Naive thymus-derived CD4-positive, alpha-beta T cell (primary cell): ENCODE measurements around the gene ZNF341. TPM values are rescaled to one million over a fixed set of nuclear protein-coding genes. Genes with fewer than 3 reads are reported as not detected.

Source experiments
- ATAC-seq: fragments of 150-1000 bp; cut with Tn5 transposase; 2 replicates; pipeline ENCODE4 v1.10.0; 2021; ENCODE audit warnings: mild to moderate bottlenecking, moderate library complexity
- CTCF ChIA-PET: fragments of 350-600 bp; sonication (Branson Sonifier 250); formaldehyde crosslinking; loops from one replicate; lab custom pipeline; 2021; ENCODE audit warnings: antibody characterized with exemption; lab: Charles Lee
- POLR2A ChIA-PET: fragments of 350-600 bp; sonication (Branson Sonifier 250); formaldehyde crosslinking; loops from one replicate; lab custom pipeline; 2021; ENCODE audit warnings: antibody characterized with exemption, inconsistent platforms; lab: Charles Lee
- DNase-seq, 9 donors: peaks; one replicate each; pipeline versions ENCODE4 v3.0.0 to v3.0.0-alpha.2; 2020 to 2022; ENCODE audit warnings: mixed read lengths in 1 of 9
- H3K27ac ChIP-seq: one replicate; pipeline ENCODE4 v1.7.0; 2013; ENCODE audit warnings: mild to moderate bottlenecking, low read depth, low read length, moderate library complexity
- H3K27me3 ChIP-seq, 2 donors: one replicate each; pipeline ENCODE4 v1.7.0; 2013; ENCODE audit warnings: low read length in 2 of 2, mild to moderate bottlenecking in 2 of 2, moderate library complexity in 2 of 2; ENCODE audit not compliant: control insufficient read depth in 2 of 2, insufficient read depth in 2 of 2
- H3K36me3 ChIP-seq, 3 experiments: 1 replicate in 2 of 3; 2 replicates in 1 of 3; pipeline ENCODE4 v1.7.0; 2013; ENCODE audit warnings: low read length in 3 of 3, mild to moderate bottlenecking in 3 of 3, moderate library complexity in 1 of 3; ENCODE audit not compliant: insufficient read depth in 3 of 3, control insufficient read depth in 2 of 3
- H3K4me1 ChIP-seq, 2 donors: one replicate each; pipeline ENCODE4 v1.7.0; 2013; ENCODE audit warnings: low read length in 2 of 2, mild to moderate bottlenecking in 2 of 2, moderate library complexity in 1 of 2; ENCODE audit not compliant: control insufficient read depth in 2 of 2, insufficient read depth in 2 of 2
- H3K4me3 ChIP-seq: 2 replicates; pipeline ENCODE4 v1.7.0; 2013; ENCODE audit warnings: mild to moderate bottlenecking, low read length
- H3K9me3 ChIP-seq, 3 experiments: 1 replicate in 2 of 3; 2 replicates in 1 of 3; pipeline ENCODE4 v1.7.0; 2013; ENCODE audit warnings: low read length in 3 of 3; ENCODE audit not compliant: control insufficient read depth in 2 of 3
- H3K27ac Mint-ChIP-seq, 9 donors: one replicate each; pipeline ENCODE4 v1.8.0; 2020 to 2022; ENCODE audit warnings: mixed read lengths in 9 of 9, mild to moderate bottlenecking in 8 of 9, moderate library complexity in 5 of 9, inconsistent platforms in 2 of 9
- H3K27me3 Mint-ChIP-seq, 5 donors: one replicate each; pipeline ENCODE4 v1.8.0; 2021 to 2022; ENCODE audit warnings: mixed read lengths in 5 of 5, mild to moderate bottlenecking in 1 of 5
- H3K36me3 Mint-ChIP-seq, 5 donors: one replicate each; pipeline ENCODE4 v1.8.0; 2020 to 2022; ENCODE audit warnings: mixed read lengths in 5 of 5, mild to moderate bottlenecking in 3 of 5, inconsistent platforms in 1 of 5
- H3K4me1 Mint-ChIP-seq, 7 donors: one replicate each; pipeline ENCODE4 v1.8.0; 2020 to 2022; ENCODE audit warnings: mixed read lengths in 7 of 7, mild to moderate bottlenecking in 3 of 7, inconsistent platforms in 1 of 7
- H3K4me3 Mint-ChIP-seq, 10 donors: one replicate each; pipeline ENCODE4 v1.8.0; 2020 to 2022; ENCODE audit warnings: mild to moderate bottlenecking in 10 of 10, mixed read lengths in 10 of 10, moderate library complexity in 6 of 10, inconsistent platforms in 2 of 10
- H3K9me3 Mint-ChIP-seq, 11 donors: one replicate each; pipeline ENCODE4 v1.8.0; 2020 to 2022; ENCODE audit warnings: mixed read lengths in 11 of 11, mild to moderate bottlenecking in 4 of 11, inconsistent platforms in 1 of 11, moderate library complexity in 1 of 11
- intact Hi-C, 2 donors: fragments of 100-400 bp; cut with micrococcal nuclease; formaldehyde crosslinking; loops; one replicate each; pipeline ENCODE4 v1.15.1; 2023
- polyA plus RNA-seq, 2 donors: library from polyadenylated mRNA; unstranded; fragments of 300-500 nt; fragmentation: Illumina TruSeq; gene quantifications; one replicate each; pipeline ENCODE4 v1.2.3, GENCODE V29; 2021
- total RNA-seq, 6 experiments: library from RNA in 5 of 6; stranded (reverse) in 5 of 6; gene quantifications; 1 replicate in 5 of 6; 2 replicates in 1 of 6; pipeline ENCODE4 v1.2.3 and lab custom pipeline; 2021 to 2026

The ZNF341 gene
- total and polyA plus RNA-seq, 7 experiments from 2014 or later: 1.5 to 6.1 (median 4.5) TPM

GRCh38 chr20:33707668-33708067 is 24.1 kb upstream of the ZNF341 start:
- ATAC-seq (no peak), DNase-seq (no peak)
- intact Hi-C loops: no loop called here
- H3K9me3 Mint-ChIP-seq: no peaks in the 10 kb centered on the region
- no peak overlapping the region for H3K4me3 ChIP-seq
- ChIA-PET CTCF (no interaction called here), POLR2A (no interaction called here)
- no peak overlapping the region for H3K4me3 Mint-ChIP-seq
- no peak overlapping the region for H3K27ac ChIP-seq
- H3K36me3 Mint-ChIP-seq: peaks cover 11 to 46% (median 18%) of the 10 kb centered on the region in 5 donors
- H3K9me3 ChIP-seq: no peaks in the 10 kb centered on the region
- peaks cover 6 to 25% (median 9%) of the 10 kb centered on the region in 7 donors for H3K4me1 Mint-ChIP-seq
- peaks cover 0 to 37% (median 0%) of the 10 kb centered on the region in 3 experiments for H3K36me3 ChIP-seq
- H3K27me3 Mint-ChIP-seq: no peaks in the 10 kb centered on the region
- H3K27ac Mint-ChIP-seq: peak overlapping the region in 1 of 9 donors; percentile 24
- H3K4me1 ChIP-seq: no peaks in the 10 kb centered on the region
- H3K27me3 ChIP-seq: no peaks in the 10 kb centered on the region

DNA sequence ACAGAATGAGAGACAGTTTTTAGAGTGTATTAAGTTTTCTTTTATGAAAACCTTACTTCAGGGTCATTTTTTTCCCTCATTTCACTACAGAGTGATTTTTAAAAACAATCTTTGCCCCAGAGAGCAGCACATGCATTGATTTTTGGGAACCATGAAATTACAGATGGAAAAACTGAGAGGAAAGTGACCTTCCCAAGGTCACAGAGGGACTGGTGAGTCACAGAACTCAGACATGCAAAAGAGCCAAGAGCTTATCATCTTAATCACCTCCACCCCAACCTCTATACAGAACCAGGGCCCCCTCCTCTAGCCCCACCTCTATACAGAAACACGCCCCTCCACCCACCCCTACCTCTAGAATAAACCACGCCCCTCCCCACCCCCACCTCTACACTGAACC is 22.4 kb upstream of the ZNF341 start:
- DNase-seq (no peak), ATAC-seq (no peak)
- H3K36me3 ChIP-seq: peaks cover 0 to 53% (median 8%) of the 10 kb centered on the region in 3 experiments
- Mint-ChIP-seq H3K36me3 (peaks cover 19 to 51% (median 28%) of the 10 kb centered on the region in 5 donors), H3K9me3 (no peaks in the 10 kb centered on the region), H3K4me1 (peaks cover 6 to 25% (median 9%) of the 10 kb centered on the region in 7 donors), H3K4me3 (peak overlapping the region in 1 of 10 donors; percentile 50), H3K27ac (peak overlapping the region in 2 of 9 donors; percentile 65 to 70), H3K27me3 (no peaks in the 10 kb centered on the region)
- no peak overlapping the region for H3K4me3 ChIP-seq
- H3K27ac ChIP-seq: no peak overlapping the region
- ChIA-PET CTCF (no interaction called here), POLR2A (no interaction called here)
- intact Hi-C loops: no loop called here
- no peaks in the 10 kb centered on the region for H3K4me1 ChIP-seq
- no peaks in the 10 kb centered on the region for H3K27me3 ChIP-seq
- no peaks in the 10 kb centered on the region for H3K9me3 ChIP-seq

DNA sequence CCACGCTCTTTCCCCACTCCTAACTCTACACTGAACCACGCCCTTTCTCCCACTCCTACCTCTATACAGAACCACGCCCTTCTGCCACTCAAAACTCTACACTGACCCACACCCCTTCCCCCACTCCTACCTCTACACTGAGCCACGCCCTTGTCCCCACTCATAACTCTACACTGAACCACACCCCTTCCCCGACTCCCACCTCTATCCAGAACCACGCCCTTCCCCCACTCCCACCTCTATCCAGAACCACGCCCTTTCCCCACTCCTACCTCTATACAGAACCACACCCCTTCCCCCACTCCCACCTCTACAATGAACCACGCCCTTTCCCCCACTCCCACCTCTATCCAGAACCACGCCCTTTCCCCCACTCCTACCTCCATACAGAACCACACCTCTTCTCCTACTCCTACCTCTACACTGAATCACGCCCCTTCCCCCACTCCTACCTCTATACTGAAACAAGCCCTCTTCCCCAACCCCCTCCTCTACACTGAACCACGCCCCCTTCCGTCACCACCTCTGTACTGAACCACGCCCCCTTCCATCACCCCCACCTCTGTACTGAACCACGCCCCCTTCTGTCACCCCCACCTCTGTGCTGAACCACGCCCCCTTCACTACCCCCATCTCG is 21.8 kb upstream of the ZNF341 start:
- no peak overlapping the region for H3K4me3 ChIP-seq
- H3K27me3 Mint-ChIP-seq: no peaks in the 10 kb centered on the region
- H3K9me3 ChIP-seq: no peaks in the 10 kb centered on the region
- ChIA-PET POLR2A (interaction anchor here (1.1 kb wide), 1 partner anchor 10 kb away, joined by 4 read pairs; the partner anchor contains the start of gene PXMP4), CTCF (no interaction called here)
- H3K27ac ChIP-seq: no peak overlapping the region
- intact Hi-C loops: no loop called here
- H3K27ac Mint-ChIP-seq: peak overlapping the region in 1 of 9 donors; percentile 45
- ATAC-seq (no peak), DNase-seq (no peak)
- no peaks in the 10 kb centered on the region for H3K27me3 ChIP-seq
- peaks cover 0 to 58% (median 11%) of the 10 kb centered on the region in 3 experiments for H3K36me3 ChIP-seq
- H3K36me3 Mint-ChIP-seq: peaks cover 19 to 46% (median 24%) of the 10 kb centered on the region in 5 donors
- no peaks in the 10 kb centered on the region for H3K9me3 Mint-ChIP-seq
- peak overlapping the region in 1 of 10 donors; percentile 55 for H3K4me3 Mint-ChIP-seq
- peaks cover 6 to 25% (median 9%) of the 10 kb centered on the region in 7 donors for H3K4me1 Mint-ChIP-seq
- no peaks in the 10 kb centered on the region for H3K4me1 ChIP-seq

GRCh38 chr20:33710681-33711445 is 20.9 kb upstream of the ZNF341 start:
- H3K36me3 Mint-ChIP-seq: peaks cover 19 to 46% (median 24%) of the 10 kb centered on the region in 5 donors
- no peak for DNase-seq
- peaks cover 6 to 25% (median 9%) of the 10 kb centered on the region in 7 donors for H3K4me1 Mint-ChIP-seq
- CTCF ChIA-PET: no interaction called here
- POLR2A ChIA-PET: interaction anchor here (1.1 kb wide), 1 partner anchor 9 kb away, joined by 4 read pairs; the partner anchor contains the start of gene PXMP4
- Histone ChIP-seq H3K4me3 (no peak overlapping the region), H3K4me1 (no peaks in the 10 kb centered on the region), H3K27ac (no peak overlapping the region), H3K36me3 (peaks cover 0 to 58% (median 11%) of the 10 kb centered on the region in 3 experiments), H3K27me3 (no peaks in the 10 kb centered on the region), H3K9me3 (no peaks in the 10 kb centered on the region)
- intact Hi-C loops: no loop called here
- no peaks in the 10 kb centered on the region for H3K27me3 Mint-ChIP-seq
- no peak for ATAC-seq
- no peak overlapping the region for H3K4me3 Mint-ChIP-seq
- H3K27ac Mint-ChIP-seq: peak overlapping the region in 4 of 9 donors; percentile 9 to 63 (median 33)
- H3K9me3 Mint-ChIP-seq: no peaks in the 10 kb centered on the region

DNA sequence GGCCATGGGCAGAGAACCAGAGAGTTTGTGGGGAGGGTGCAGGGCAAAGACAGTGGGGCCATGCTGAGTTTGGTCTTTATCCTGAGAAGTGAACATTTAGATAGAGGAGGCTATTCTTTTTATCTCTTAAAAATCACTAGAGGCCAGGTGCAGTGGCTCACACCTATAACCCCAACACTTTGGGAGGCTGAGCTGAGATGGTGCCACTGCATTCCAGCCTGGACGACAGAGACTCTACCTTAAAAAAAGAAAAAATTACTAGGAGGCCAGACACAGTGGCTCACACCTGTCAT is 20.4 kb upstream of the ZNF341 start:
- H3K36me3 Mint-ChIP-seq: peaks cover 19 to 50% (median 28%) of the 10 kb centered on the region in 5 donors
- DNase-seq: no peak
- Histone ChIP-seq H3K27ac (no peak overlapping the region), H3K4me3 (no peak overlapping the region), H3K27me3 (no peaks in the 10 kb centered on the region), H3K36me3 (peaks cover 0 to 58% (median 11%) of the 10 kb centered on the region in 3 experiments), H3K4me1 (no peaks in the 10 kb centered on the region), H3K9me3 (no peaks in the 10 kb centered on the region)
- CTCF ChIA-PET: no interaction called here
- POLR2A ChIA-PET: no interaction called here
- intact Hi-C loops: no loop called here
- no peaks in the 10 kb centered on the region for H3K9me3 Mint-ChIP-seq
- H3K4me1 Mint-ChIP-seq: peaks cover 8 to 29% (median 14%) of the 10 kb centered on the region in 7 donors
- no peak for ATAC-seq
- no peak overlapping the region for H3K4me3 Mint-ChIP-seq
- H3K27me3 Mint-ChIP-seq: no peaks in the 10 kb centered on the region
- peak overlapping the region in 2 of 9 donors; percentile 9 to 50 for H3K27ac Mint-ChIP-seq

- Histone ChIP-seq H3K4me3 (no peak overlapping the region), H3K36me3 (peaks cover 0 to 44% (median 11%) of the 10 kb centered on the region in 3 experiments), H3K27ac (no peak overlapping the region), H3K4me1 (peaks cover 0 to 5% of the 10 kb centered on the region in 2 donors), H3K27me3 (no peaks in the 10 kb centered on the region), H3K9me3 (no peaks in the 10 kb centered on the region)
- ChIA-PET CTCF (no interaction called here), POLR2A (interaction anchor here (0.5 to 0.7 kb wide), 3 partner anchors 19 to 76 kb away, joined by 3 to 4 read pairs (median 3); no protein-coding TSS in a partner anchor)
- no peak overlapping the region for H3K27ac Mint-ChIP-seq
- intact Hi-C loops: no loop called here
- no peaks in the 10 kb centered on the region for H3K9me3 Mint-ChIP-seq
- H3K27me3 Mint-ChIP-seq: no peaks in the 10 kb centered on the region
- ATAC-seq: no peak
- peak overlapping the region in 1 of 10 donors; percentile 7 for H3K4me3 Mint-ChIP-seq
- DNase-seq: no peak
- peaks cover 13 to 45% (median 27%) of the 10 kb centered on the region in 5 donors for H3K36me3 Mint-ChIP-seq
- peaks cover 13 to 40% (median 26%) of the 10 kb centered on the region in 7 donors for H3K4me1 Mint-ChIP-seq
These were observed 17.9 kb upstream of the ZNF341 start for GRCh38 chr20:33713865-33714367.
